H1 (cell line): Measurements from ENCODE around the gene C19orf44. TPM values are rescaled to one million over a fixed set of nuclear protein-coding genes. Genes with fewer than 3 reads are reported as not detected.

Source experiments
- CTCF ChIA-PET: fragments of 300-600 bp; sonication (Branson Sonifier 250); formaldehyde crosslinking; loops from one replicate; lab custom pipeline; 2021; ENCODE audit not compliant: partially characterized antibody; lab: Charles Lee
- POLR2A ChIA-PET: fragments of 300-600 bp; sonication (Branson Sonifier 250); formaldehyde crosslinking; loops from one replicate; lab custom pipeline; 2021; ENCODE audit warnings: inconsistent platforms; ENCODE audit not compliant: partially characterized antibody; lab: Charles Lee
- DNase-seq, 2 experiments: peaks; one replicate each; pipeline versions ENCODE4 v3.0.0 to v3.0.0-alpha.2; 2010 to 2022; ENCODE audit warnings: low spot score in 2 of 2, low read depth in 1 of 2, mixed read lengths in 1 of 2
- FAIRE-seq: peaks from 2 replicates; lab custom pipeline; 2011; peaks lifted over from hg19 to GRCh38; lab: Jason Lieb, UNC
- H2AFZ ChIP-seq: 2 replicates; pipeline ENCODE4 v1.8.1; 2012; ENCODE audit warnings: low read length, inconsistent platforms
- H2AK5ac ChIP-seq: 2 replicates; pipeline ENCODE4 v1.6.1; 2013; ENCODE audit warnings: low read depth, low read length
- H2BK120ac ChIP-seq: replicated peaks from 2 replicates; pipeline ENCODE3; 2013; ENCODE audit warnings: low read depth, low read length, inconsistent platforms
- H2BK12ac ChIP-seq: 2 replicates; pipeline ENCODE4 v1.6.1; 2013; ENCODE audit warnings: low read depth, low read length
- H2BK15ac ChIP-seq: 2 replicates; pipeline ENCODE4 v1.6.1; 2013; ENCODE audit warnings: low read length
- H2BK20ac ChIP-seq: 2 replicates; pipeline ENCODE4 v1.6.1; 2013; ENCODE audit warnings: low read length
- H2BK5ac ChIP-seq: 2 replicates; pipeline ENCODE4 v1.6.1; 2013; ENCODE audit warnings: low read depth, low read length
- H3K14ac ChIP-seq: 2 replicates; pipeline ENCODE4 v1.6.1; 2013; ENCODE audit warnings: inconsistent platforms; ENCODE audit not compliant: insufficient read length
- H3K18ac ChIP-seq: 2 replicates; pipeline ENCODE4 v1.6.1; 2013; ENCODE audit warnings: low read length; ENCODE audit errors: extremely low read depth
- H3K23ac ChIP-seq: 2 replicates; pipeline ENCODE4 v1.6.1; 2013; ENCODE audit warnings: inconsistent platforms; ENCODE audit not compliant: insufficient read length
- H3K23me2 ChIP-seq: 2 replicates; pipeline ENCODE4 v1.6.1; 2013; ENCODE audit warnings: low read depth, low read length
- H3K27ac ChIP-seq: 2 replicates; pipeline ENCODE4 v1.6.1; 2011; ENCODE audit warnings: low read depth, low read length, inconsistent platforms
- H3K27me3 ChIP-seq, 4 experiments: replicated peaks in 1 of 4; 1 replicate in 1 of 4; 2 replicates in 3 of 4; pipeline versions ENCODE4 v1.6.1 to v1.8.1; 2011 to 2013; ENCODE audit warnings: low read length in 3 of 4, mild to moderate bottlenecking in 3 of 4, inconsistent platforms in 2 of 4, mixed read lengths in 2 of 4, moderate library complexity in 1 of 4; ENCODE audit not compliant: control insufficient read depth in 3 of 4, insufficient read depth in 3 of 4; ENCODE audit errors: extremely low read depth in 1 of 4
- H3K36me3 ChIP-seq, 4 experiments: 2 replicates each; pipeline versions ENCODE4 v1.6.1 to v1.8.1; 2011 to 2013; ENCODE audit warnings: mild to moderate bottlenecking in 4 of 4, low read length in 3 of 4, moderate library complexity in 2 of 4, control low read depth in 1 of 4, inconsistent platforms in 1 of 4; ENCODE audit not compliant: insufficient read depth in 4 of 4, control insufficient read depth in 2 of 4
- H3K4ac ChIP-seq: replicated peaks from 2 replicates; pipeline ENCODE3; 2013; ENCODE audit warnings: low read length, low read depth, mixed read lengths, inconsistent platforms; ENCODE audit not compliant: insufficient read length
- H3K4me1 ChIP-seq, 4 experiments: replicated peaks in 1 of 4; 1 replicate in 1 of 4; 2 replicates in 3 of 4; pipeline versions ENCODE4 v1.6.1 to v1.8.1; 2011 to 2013; ENCODE audit warnings: low read length in 3 of 4, inconsistent platforms in 2 of 4, mixed read lengths in 1 of 4; ENCODE audit not compliant: insufficient read depth in 4 of 4, control insufficient read depth in 3 of 4
- H3K4me2 ChIP-seq, 2 experiments: 2 replicates each; pipeline versions ENCODE4 v1.6.1 to v1.8.1; 2011 to 2013; ENCODE audit warnings: low read depth in 2 of 2, low read length in 2 of 2, control low read depth in 1 of 2, inconsistent platforms in 1 of 2, mild to moderate bottlenecking in 1 of 2; ENCODE audit not compliant: insufficient read depth in 1 of 2
- H3K4me3 ChIP-seq, 4 experiments: fragments of 200-600, 300-600 bp in 1 of 4; sonication (generic), shearing (Covaris generic), sonication (Bioruptor Twin) in 1 of 4; 2 replicates each; pipeline versions ENCODE4 v1.5.1 to v1.8.1; 2011 to 2016; ENCODE audit warnings: low read length in 4 of 4, low read depth in 3 of 4, control low read depth in 2 of 4, inconsistent platforms in 2 of 4, mild to moderate bottlenecking in 2 of 4, mixed read lengths in 1 of 4, moderate library complexity in 1 of 4; ENCODE audit not compliant: insufficient read depth in 2 of 4; ENCODE audit errors: extremely low read depth in 1 of 4
- H3K56ac ChIP-seq: replicated peaks from 2 replicates; pipeline ENCODE3; 2013; ENCODE audit warnings: low read depth, mild to moderate bottlenecking, mixed read lengths, low read length, inconsistent platforms; ENCODE audit not compliant: insufficient read length
- H3K79me1 ChIP-seq: 2 replicates; pipeline ENCODE4 v1.6.1; 2013; ENCODE audit warnings: low read depth, low read length, control low read depth
- H3K79me2 ChIP-seq, 2 experiments: 2 replicates each; pipeline versions ENCODE4 v1.6.1 to v1.8.1; 2012 to 2013; ENCODE audit warnings: low read length in 2 of 2, mild to moderate bottlenecking in 2 of 2, inconsistent platforms in 1 of 2; ENCODE audit not compliant: insufficient read depth in 2 of 2, control insufficient read depth in 1 of 2
- H3K9ac ChIP-seq, 4 experiments: replicated peaks in 1 of 4; 1 replicate in 1 of 4; 2 replicates in 3 of 4; pipeline versions ENCODE4 v1.6.1 to v1.8.1; 2011 to 2013; ENCODE audit warnings: low read depth in 3 of 4, low read length in 3 of 4, control low read depth in 2 of 4, mild to moderate bottlenecking in 2 of 4, moderate library complexity in 2 of 4, inconsistent platforms in 1 of 4; ENCODE audit errors: extremely low read depth in 1 of 4
- H3K9me3 ChIP-seq, 2 experiments: 2 replicates each; pipeline versions ENCODE4 v1.6.1 to v1.8.1; 2012 to 2013; ENCODE audit warnings: mild to moderate bottlenecking in 2 of 2, moderate library complexity in 2 of 2, control low read depth in 1 of 2, inconsistent platforms in 1 of 2, low read depth in 1 of 2, low read length in 1 of 2, mixed read lengths in 1 of 2; ENCODE audit not compliant: insufficient read depth in 2 of 2
- H4K20me1 ChIP-seq, 2 experiments: replicated peaks in 1 of 2; 2 replicates each; pipeline versions ENCODE3 to v1.8.1; 2011 to 2013; ENCODE audit warnings: inconsistent platforms in 2 of 2, low read length in 2 of 2, mild to moderate bottlenecking in 1 of 2; ENCODE audit not compliant: insufficient read depth in 2 of 2, control insufficient read depth in 1 of 2
- H4K5ac ChIP-seq: 2 replicates; pipeline ENCODE4 v1.6.1; 2013; ENCODE audit warnings: low read length, low read depth, mixed read lengths, inconsistent platforms; ENCODE audit not compliant: insufficient read length
- H4K8ac ChIP-seq: 2 replicates; pipeline ENCODE4 v1.8.0; 2013; ENCODE audit warnings: mild to moderate bottlenecking, moderate library complexity, low read length, inconsistent platforms; ENCODE audit not compliant: insufficient read depth; ENCODE audit errors: extremely low read depth
- H4K91ac ChIP-seq: replicated peaks from 2 replicates; pipeline ENCODE3; 2013; ENCODE audit warnings: low read length, mixed read lengths, inconsistent platforms; ENCODE audit not compliant: insufficient read length
- FOSL1 ChIP-seq: IDR thresholded peaks from 2 replicates; pipeline ENCODE4 v1.6.1; 2011; ENCODE audit warnings: mild to moderate bottlenecking, low read depth, low read length, moderate library complexity; ENCODE audit not compliant: insufficient read depth
- WGBS, 2 experiments: shearing (Covaris generic) in 1 of 2; methylation state at CpG; one replicate each; pipeline versions ENCODE4 v1.1.6 to v1.1.7; 2013 to 2015; ENCODE audit warnings: low lambda C conversion rate in 2 of 2, mixed read lengths in 2 of 2, inconsistent platforms in 1 of 2, low coverage in 1 of 2, missing lambda C conversion rate in 1 of 2; ENCODE audit not compliant: insufficient replicate concordance in 2 of 2, insufficient coverage in 1 of 2, insufficient read length in 1 of 2; ENCODE audit errors: extremely low coverage in 1 of 2, missing lambda C conversion rate in 1 of 2; 5-methylcytosine and 5-hydroxymethylcytosine counted together
- polyA plus RNA-seq, 7 experiments: library from polyadenylated mRNA; depleted of rRNA in 3 of 7; stranded (reverse) in 5 of 7; unstranded in 2 of 7; fragments of >200 nt in 5 of 7; fragments of 200-250 nt in 2 of 7; gene quantifications; 1 replicate in 5 of 7; 2 replicates in 1 of 7; 4 replicates in 1 of 7; pipeline versions ENCODE4 v1.2.1 to v1.2.3, GENCODE V29; 2011 to 2013; ENCODE audit warnings: missing spikeins in 2 of 7, mixed read lengths in 2 of 7
- total RNA-seq: library from RNA; stranded (reverse); fragmentation: NEBNext Ultra II Directional; extraction: Animal tissue kit (Norgen Biotek cat#: 25700); gene quantifications from 2 replicates; pipeline ENCODE4 v1.2.1, GENCODE V29; 2021

C19orf44 gene
- total and polyA plus RNA-seq, 2 of the 8 experiments (the other 6 are each of a cell fraction or from before 2014, with no cell fraction given) = 2.1 to 4.5 TPM

GRCh38 chr19:16473875-16474392 is 22.3 kb upstream of the C19orf44 start:
- no peak overlapping the region for H2BK15ac ChIP-seq
- no peaks in the 10 kb centered on the region for H3K27me3 ChIP-seq
- H2BK120ac ChIP-seq = no peak overlapping the region
- H3K23me2 ChIP-seq = peaks cover 8% of the 10 kb centered on the region; the same call in 1 of the 2 replicates
- H3K23ac ChIP-seq = no peak overlapping the region
- no peaks in the 10 kb centered on the region for H3K36me3 ChIP-seq
- H3K4me1 ChIP-seq = peaks cover 0 to 6% (median 0%) of the 10 kb centered on the region in 4 experiments; a peak in 4 of 7 replicates
- 92% methylated on average over 13 of the region's 13 CpGs; no CpG with 5 or more reads in 1 of the 2 experiments for WGBS, 2 experiments
- no peak overlapping the region for H3K4me2 ChIP-seq
- FAIRE-seq = no peak
- H2AFZ ChIP-seq = no peak overlapping the region
- H4K91ac ChIP-seq = no peak overlapping the region
- no peak overlapping the region for H3K4ac ChIP-seq
- H3K18ac ChIP-seq = no peak overlapping the region
- H3K9ac ChIP-seq = no peak overlapping the region
- no peak overlapping the region for H4K8ac ChIP-seq
- peaks cover 5% of the 10 kb centered on the region; the same call in 1 of the 2 replicates for H3K79me1 ChIP-seq
- H2BK20ac ChIP-seq = no peak overlapping the region
- H3K56ac ChIP-seq = no peak overlapping the region
- H3K27ac ChIP-seq = no peak overlapping the region
- H3K79me2 ChIP-seq = peaks cover 11 to 23% of the 10 kb centered on the region in 2 experiments
- DNase-seq = no peak
- ChIA-PET POLR2A (interaction anchor here (1.6 to 2.1 kb wide), 2 partner anchors 21 to 22 kb away, joined by 4 to 6 read pairs; partner anchors contain the start of genes C19orf44 and CALR3), CTCF (interaction anchor here (1.1 to 1.8 kb wide), 2 partner anchors 32 to 44 kb away, joined by 3 read pairs; no protein-coding TSS in a partner anchor)
- peaks cover 0 to 5% of the 10 kb centered on the region in 2 experiments; a peak in 1 of 4 replicates for H3K9me3 ChIP-seq
- H3K14ac ChIP-seq = no peak overlapping the region
- no peak overlapping the region for H3K4me3 ChIP-seq
- H2BK5ac ChIP-seq = no peak overlapping the region
- no peak overlapping the region for H2AK5ac ChIP-seq
- no peak overlapping the region for H2BK12ac ChIP-seq
- peaks cover 0 to 9% of the 10 kb centered on the region in 2 experiments for H4K20me1 ChIP-seq
- TF ChIP-seq FOSL1 = no peak
- H4K5ac ChIP-seq = no peak overlapping the region
